Measurements from ENCODE around the gene ADD3. TPM values are rescaled to one million over a fixed set of nuclear protein-coding genes. Genes with fewer than 3 reads are reported as not detected.

Gene ADD3
- total RNA-seq, 2 donors from 2014 or later, result 97.9 to 122 TPM

- no peak for DNase-seq
- Mint-ChIP-seq H3K27ac (peak overlapping the region; percentile 85), H3K4me1 (ENCODE audit: low read depth) (peaks cover 99% of the 10 kb centered on the region), H3K4me3 (peak overlapping the region; percentile 41 to 71), H3K9me3 (no peaks in the 10 kb centered on the region), H3K36me3 (ENCODE audit: insufficient read depth in 2 of 2) (no peaks in the 10 kb centered on the region), H3K27me3 (ENCODE audit: low read depth) (no peaks in the 10 kb centered on the region)
- ATAC-seq (replicated peaks in 1 of 2), result no peak
Measured at GRCh38 chr10:110075686-110076085, 67.9 kb downstream of the ADD3 start.

DNA sequence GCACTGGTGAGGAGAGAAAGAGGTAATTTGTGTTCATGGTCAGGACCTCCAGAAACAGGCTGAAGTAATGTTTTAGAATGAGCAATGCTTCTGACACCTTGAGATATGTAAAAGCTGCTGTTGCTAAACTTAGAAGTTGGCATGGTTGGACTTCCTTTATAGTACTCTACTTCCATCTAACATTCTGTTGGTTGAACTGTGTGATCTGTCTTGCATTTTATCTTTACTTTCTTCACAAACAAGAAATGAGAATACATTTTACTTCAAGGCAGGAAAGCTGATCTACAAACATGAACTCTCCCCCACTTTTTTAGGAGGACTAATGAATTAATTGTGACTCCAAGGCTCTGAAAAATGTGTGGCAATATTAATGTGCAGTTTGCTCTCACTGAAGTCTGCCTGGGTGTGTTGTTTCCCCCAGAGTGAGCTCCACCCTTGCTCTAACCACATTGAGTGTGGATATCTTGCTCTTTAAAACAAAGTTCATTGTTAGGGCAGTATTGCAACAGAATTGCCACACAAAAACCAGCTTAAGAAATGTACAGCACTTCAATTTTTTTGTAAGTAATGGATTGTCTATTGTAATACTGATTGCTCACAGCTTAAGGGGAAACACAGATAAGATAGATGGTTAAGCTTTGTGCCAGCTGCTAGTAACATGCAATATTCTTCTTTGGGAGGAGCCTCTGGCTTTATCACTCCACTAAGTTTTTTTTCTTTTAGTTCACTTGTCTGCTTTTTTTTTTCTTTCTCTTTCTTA, 69.0 kb downstream of the ADD3 start:
- peak; percentile 23 to 37 for DNase-seq
- ATAC-seq (replicated peaks in 1 of 2), result peak; percentile 65 to 69
- Mint-ChIP-seq H3K27me3 (ENCODE audit: low read depth) (no peaks in the 10 kb centered on the region), H3K9me3 (no peaks in the 10 kb centered on the region), H3K27ac (peak overlapping the region; percentile 97), H3K4me3 (peak overlapping the region; percentile 72 to 90), H3K36me3 (ENCODE audit: insufficient read depth in 2 of 2) (no peaks in the 10 kb centered on the region), H3K4me1 (ENCODE audit: low read depth) (peaks cover 96% of the 10 kb centered on the region)

GRCh38 chr10:110077436-110078130, 69.8 kb downstream of the ADD3 start:
- Mint-ChIP-seq H3K9me3 (no peaks in the 10 kb centered on the region), H3K27ac (peak overlapping the region; percentile 97)
- no peak for DNase-seq

GRCh38 chr10:110078317-110078716, 70.5 kb downstream of the ADD3 start:
- peak overlapping the region; percentile 97 for H3K27ac Mint-ChIP-seq
- DNase-seq, result no peak
- ATAC-seq (replicated peaks in 1 of 2), result no peak
- peaks cover 2 to 3% of the 10 kb centered on the region in 2 donors for H3K9me3 Mint-ChIP-seq
- peak overlapping the region; percentile 72 to 90 for H3K4me3 Mint-ChIP-seq
- peaks cover 3% of the 10 kb centered on the region in 2 donors for H3K36me3 Mint-ChIP-seq (ENCODE audit: insufficient read depth in 2 of 2)
- H3K27me3 Mint-ChIP-seq (ENCODE audit: low read depth), result no peaks in the 10 kb centered on the region
- peaks cover 96% of the 10 kb centered on the region for H3K4me1 Mint-ChIP-seq (ENCODE audit: low read depth)

More at GRCh38 chr10:110077436-110078130, 69.8 kb downstream of the ADD3 start:
- peak overlapping the region; percentile 72 to 90 for H3K4me3 Mint-ChIP-seq
- ATAC-seq (replicated peaks in 1 of 2), result peak; percentile 73 to 75
- peaks cover 96% of the 10 kb centered on the region for H3K4me1 Mint-ChIP-seq (ENCODE audit: low read depth)
- H3K36me3 Mint-ChIP-seq (ENCODE audit: insufficient read depth in 2 of 2), result no peaks in the 10 kb centered on the region
- no peaks in the 10 kb centered on the region for H3K27me3 Mint-ChIP-seq (ENCODE audit: low read depth)

- Mint-ChIP-seq H3K36me3 (ENCODE audit: insufficient read depth in 2 of 2) (peaks cover 3% of the 10 kb centered on the region in 2 donors), H3K4me3 (peak overlapping the region; percentile 45 to 79), H3K9me3 (peaks cover 2 to 3% of the 10 kb centered on the region in 2 donors), H3K27ac (peak overlapping the region; percentile 95), H3K4me1 (ENCODE audit: low read depth) (peaks cover 96% of the 10 kb centered on the region), H3K27me3 (ENCODE audit: low read depth) (no peaks in the 10 kb centered on the region)
- no peak for ATAC-seq (replicated peaks in 1 of 2)
- no peak for DNase-seq
Measured at GRCh38 chr10:110081911-110082310, 74.1 kb downstream of the ADD3 start.

- no peaks in the 10 kb centered on the region for H3K27me3 Mint-ChIP-seq (ENCODE audit: low read depth)
- peak overlapping the region in 1 of 2 donors; percentile 58 for H3K4me3 Mint-ChIP-seq
- H3K4me1 Mint-ChIP-seq (ENCODE audit: low read depth), result peaks cover 90% of the 10 kb centered on the region
- H3K36me3 Mint-ChIP-seq (ENCODE audit: insufficient read depth in 2 of 2), result peaks cover 3% of the 10 kb centered on the region in 2 donors
- no peak for ATAC-seq (replicated peaks in 1 of 2)
- H3K9me3 Mint-ChIP-seq, result peaks cover 2 to 3% of the 10 kb centered on the region in 2 donors
- DNase-seq, result no peak
- H3K27ac Mint-ChIP-seq, result peak overlapping the region; percentile 95
Measured at GRCh38 chr10:110083884-110084283, 76.1 kb downstream of the ADD3 start.

DNA sequence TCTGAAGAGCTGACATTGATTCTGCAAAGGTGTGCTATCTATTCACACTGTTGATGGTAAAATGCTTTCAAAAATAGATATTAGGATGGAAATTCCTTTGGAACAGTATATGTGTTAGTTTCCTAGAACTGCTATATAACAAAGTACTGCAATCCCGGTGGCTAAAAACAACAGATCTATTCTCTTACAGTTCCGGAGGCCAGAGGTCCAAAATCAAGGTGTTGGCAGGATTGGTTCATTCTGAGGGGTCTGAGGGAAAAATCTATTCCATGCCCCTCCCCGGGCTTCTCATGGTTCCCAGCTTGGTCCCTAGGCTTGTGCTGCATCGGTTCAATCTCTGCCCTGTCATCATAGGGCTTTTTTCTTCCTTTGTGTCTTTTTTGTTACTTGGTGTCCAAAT, 79.9 kb downstream of the ADD3 start:
- H3K9me3 Mint-ChIP-seq, result peaks cover 2 to 3% of the 10 kb centered on the region in 2 donors
- peak overlapping the region; percentile 92 for H3K27ac Mint-ChIP-seq
- no peak for ATAC-seq (replicated peaks in 1 of 2)
- H3K36me3 Mint-ChIP-seq (ENCODE audit: insufficient read depth in 2 of 2), result peaks cover 3% of the 10 kb centered on the region in 2 donors
- H3K4me3 Mint-ChIP-seq, result peak overlapping the region in 1 of 2 donors; percentile 68
- peaks cover 73% of the 10 kb centered on the region for H3K4me1 Mint-ChIP-seq (ENCODE audit: low read depth)
- no peaks in the 10 kb centered on the region for H3K27me3 Mint-ChIP-seq (ENCODE audit: low read depth)
- DNase-seq, result no peak

- Mint-ChIP-seq H3K27ac (no peak overlapping the region), H3K27me3 (ENCODE audit: low read depth) (no peaks in the 10 kb centered on the region), H3K36me3 (ENCODE audit: insufficient read depth in 2 of 2) (no peaks in the 10 kb centered on the region), H3K4me1 (ENCODE audit: low read depth) (peaks cover 66% of the 10 kb centered on the region), H3K4me3 (no peak overlapping the region), H3K9me3 (no peaks in the 10 kb centered on the region)
- DNase-seq (no peak), ATAC-seq (replicated peaks in 1 of 2) (no peak)
Measured at GRCh38 chr10:110088367-110089104, 80.8 kb downstream of the ADD3 start.

DNA sequence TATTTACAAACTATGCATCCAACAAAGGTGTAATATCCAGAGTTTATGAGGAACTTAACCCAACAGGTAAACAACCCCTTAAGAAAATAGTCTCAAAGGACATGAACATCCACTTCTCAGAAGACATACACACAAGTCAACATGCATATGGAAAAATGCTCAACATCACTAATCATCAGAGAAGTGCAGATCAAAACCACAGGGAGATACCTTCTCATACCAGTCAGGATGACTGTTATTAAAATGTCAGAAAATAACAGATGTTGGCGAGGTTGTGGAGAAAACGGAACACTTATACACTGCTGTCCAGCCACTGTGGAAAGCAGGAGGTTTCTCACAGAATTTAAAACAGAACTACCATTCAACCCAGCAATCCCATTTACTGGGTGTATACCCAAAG, 84.0 kb downstream of the ADD3 start:
- no peak overlapping the region for H3K4me3 Mint-ChIP-seq
- peaks cover 60% of the 10 kb centered on the region for H3K4me1 Mint-ChIP-seq (ENCODE audit: low read depth)
- H3K27ac Mint-ChIP-seq, result no peak overlapping the region
- ATAC-seq (replicated peaks in 1 of 2) (no peak), DNase-seq (no peak)
- H3K9me3 Mint-ChIP-seq, result no peaks in the 10 kb centered on the region
- H3K27me3 Mint-ChIP-seq (ENCODE audit: low read depth), result no peaks in the 10 kb centered on the region
- no peaks in the 10 kb centered on the region for H3K36me3 Mint-ChIP-seq (ENCODE audit: insufficient read depth in 2 of 2)

- H3K9me3 Mint-ChIP-seq, result no peaks in the 10 kb centered on the region
- H3K4me3 Mint-ChIP-seq, result no peak overlapping the region
- ATAC-seq (replicated peaks in 1 of 2), result no peak
- no peak for DNase-seq
- H3K36me3 Mint-ChIP-seq (ENCODE audit: insufficient read depth in 2 of 2), result no peaks in the 10 kb centered on the region
- H3K4me1 Mint-ChIP-seq (ENCODE audit: low read depth), result peaks cover 63% of the 10 kb centered on the region
- H3K27me3 Mint-ChIP-seq (ENCODE audit: low read depth), result no peaks in the 10 kb centered on the region
- H3K27ac Mint-ChIP-seq, result no peak overlapping the region
Measured at GRCh38 chr10:110093722-110094121, 85.9 kb downstream of the ADD3 start.

DNA sequence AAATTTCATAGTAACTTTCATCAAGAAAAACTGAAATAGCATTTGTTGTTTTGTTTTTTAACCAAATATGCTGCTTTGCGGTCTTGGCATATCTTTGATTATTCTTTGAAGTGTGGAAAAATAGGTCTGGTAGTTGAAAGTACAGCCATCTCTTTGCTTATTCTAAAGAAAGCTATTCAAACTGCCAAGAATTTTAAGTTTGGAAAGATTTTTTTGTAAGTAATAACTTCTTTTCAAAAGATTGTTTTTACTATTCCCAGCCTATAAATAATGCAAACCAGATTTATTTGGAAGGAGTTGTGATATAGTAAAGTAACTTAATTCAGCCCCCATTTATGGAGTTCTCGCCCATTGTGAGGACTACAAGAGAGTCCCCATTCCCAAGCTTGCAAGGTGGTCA, 87.0 kb downstream of the ADD3 start:
- H3K9me3 Mint-ChIP-seq, result no peaks in the 10 kb centered on the region
- no peak overlapping the region for H3K27ac Mint-ChIP-seq
- peaks cover 69% of the 10 kb centered on the region for H3K4me1 Mint-ChIP-seq (ENCODE audit: low read depth)
- ATAC-seq (replicated peaks in 1 of 2), result no peak
- H3K27me3 Mint-ChIP-seq (ENCODE audit: low read depth), result no peaks in the 10 kb centered on the region
- H3K4me3 Mint-ChIP-seq, result no peak overlapping the region
- peaks cover 0 to 2% of the 10 kb centered on the region in 2 donors for H3K36me3 Mint-ChIP-seq (ENCODE audit: insufficient read depth in 2 of 2)
- DNase-seq, result no peak

DNA sequence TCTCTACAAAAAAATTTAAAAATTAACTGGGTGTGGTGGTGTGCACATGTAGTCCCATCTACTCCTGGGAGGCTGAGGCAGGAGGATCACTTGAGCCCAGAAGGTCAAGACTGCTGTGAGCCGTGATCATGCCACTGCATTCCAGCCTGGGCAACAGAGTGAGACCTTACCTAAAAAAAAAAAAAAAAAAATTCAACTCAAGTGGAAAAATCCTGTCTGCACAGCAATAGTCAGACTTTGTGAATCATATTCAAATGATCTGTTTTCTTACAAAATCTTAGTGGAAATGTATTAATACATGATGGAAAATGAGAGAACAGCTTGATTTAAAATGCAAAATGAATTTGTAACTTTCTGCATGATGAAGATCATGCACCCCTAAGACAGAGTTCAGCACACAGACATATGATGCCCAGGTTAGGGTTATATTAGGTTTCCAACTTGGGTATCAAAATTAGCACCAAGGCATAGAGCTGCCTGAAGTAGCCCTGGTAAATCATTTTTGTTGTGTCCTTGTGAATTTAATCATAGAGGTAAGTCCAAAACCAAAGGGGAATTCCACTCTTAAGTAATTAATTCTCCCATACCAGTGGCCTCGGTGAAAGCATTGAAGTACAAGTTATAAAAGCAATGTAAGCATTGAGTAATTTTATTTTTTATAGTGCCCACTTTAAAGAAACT, 93.8 kb downstream of the ADD3 start:
- peaks cover 2 to 14% of the 10 kb centered on the region in 2 donors for H3K36me3 Mint-ChIP-seq (ENCODE audit: insufficient read depth in 2 of 2)
- H3K9me3 Mint-ChIP-seq, result no peaks in the 10 kb centered on the region
- DNase-seq, result no peak
- H3K4me3 Mint-ChIP-seq, result peak overlapping the region; percentile 25 to 58
- H3K4me1 Mint-ChIP-seq (ENCODE audit: low read depth), result peaks cover 71% of the 10 kb centered on the region
- H3K27me3 Mint-ChIP-seq (ENCODE audit: low read depth), result no peaks in the 10 kb centered on the region
- ATAC-seq (replicated peaks in 1 of 2), result peak; percentile 79 to 85
- H3K27ac Mint-ChIP-seq, result peak overlapping the region; percentile 89

Measured in activated T-cell treated with anti-CD3 and anti-CD28 coated beads, Interleukin-2, amount 50 U/mL, for 72 hours (primary cell).